GM23338 (cell line): ENCODE measurements around the gene ARCN1.

Experiments used
- EZH2 ChIP-seq: fragments of 200-600 bp; sonication (generic); IDR thresholded peaks from one replicate; pipeline ENCODE4 v1.8.0; 2017; ENCODE audit warnings: antibody characterized with exemption, mild to moderate bottlenecking, low read depth; ENCODE audit not compliant: unreplicated experiment
- EZH2phosphoT487 ChIP-seq: fragments of 200-600 bp; sonication (generic); IDR thresholded peaks from one replicate; pipeline ENCODE4 v1.8.1; 2018; ENCODE audit warnings: antibody characterized with exemption; ENCODE audit not compliant: unreplicated experiment

DNA sequence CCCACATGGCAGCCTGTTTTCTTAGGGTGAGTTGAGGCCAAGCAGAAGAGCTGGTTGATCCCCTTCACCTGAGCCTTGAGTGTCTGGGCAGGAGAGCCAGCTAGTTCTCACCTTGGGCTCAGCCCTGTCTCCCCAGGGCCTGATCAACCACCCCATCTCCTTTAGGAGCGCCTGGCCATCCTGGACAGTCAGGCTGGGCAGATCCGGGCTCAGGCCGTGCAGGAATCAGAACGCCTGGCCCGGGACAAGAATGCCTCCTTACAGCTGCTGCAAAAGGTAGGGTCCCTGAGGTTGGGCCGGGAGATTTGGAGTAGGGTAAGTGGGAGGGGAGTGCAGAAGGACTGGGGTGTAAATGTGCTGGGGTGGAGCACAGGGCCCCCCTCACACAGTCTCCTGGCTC lies 66.5 kb downstream of the ARCN1 start:
- TF ChIP-seq EZH2phosphoT487 = no peak
- no peak for TF ChIP-seq EZH2
